Mesenchymal stem cell (in vitro differentiated cells and primary cell): Measurements from ENCODE around the gene TREX2.

Experiments
- DNase-seq: peaks from one replicate; pipeline ENCODE4 v3.0.0-alpha.2; 2013
- H2AFZ ChIP-seq: one replicate; pipeline ENCODE4 v1.6.1; 2013; ENCODE audit warnings: low read depth, mild to moderate bottlenecking, control low read depth, inconsistent platforms, low read length, moderate library complexity
- H2AK5ac ChIP-seq: 2 replicates; pipeline ENCODE4 v1.6.1; 2013; ENCODE audit warnings: low read length, moderate library complexity, mild to moderate bottlenecking, inconsistent platforms; ENCODE audit not compliant: severe bottlenecking
- H2BK120ac ChIP-seq: one replicate; pipeline ENCODE4 v1.6.1; 2013; ENCODE audit warnings: low read depth, mild to moderate bottlenecking, inconsistent platforms, low read length, moderate library complexity
- H2BK12ac ChIP-seq, 2 experiments: one replicate each; pipeline ENCODE4 v1.6.1; 2013; ENCODE audit warnings: inconsistent platforms in 2 of 2, low read length in 2 of 2, mild to moderate bottlenecking in 2 of 2, moderate library complexity in 2 of 2, control low read depth in 1 of 2
- H2BK15ac ChIP-seq: one replicate; pipeline ENCODE4 v1.6.1; 2013; ENCODE audit warnings: mild to moderate bottlenecking, low read depth, inconsistent platforms; ENCODE audit not compliant: poor library complexity, severe bottlenecking
- H2BK5ac ChIP-seq: 2 replicates; pipeline ENCODE4 v1.6.1; 2013; ENCODE audit warnings: low read depth, mild to moderate bottlenecking, low read length, control low read depth, inconsistent platforms; ENCODE audit not compliant: poor library complexity, severe bottlenecking
- H3K14ac ChIP-seq, 2 experiments: one replicate each; pipeline ENCODE4 v1.6.1; 2013; ENCODE audit warnings: inconsistent platforms in 2 of 2, low read length in 2 of 2, control low read depth in 1 of 2, mild to moderate bottlenecking in 1 of 2, moderate library complexity in 1 of 2
- H3K18ac ChIP-seq, 2 experiments: one replicate each; pipeline ENCODE4 v1.6.1; 2013; ENCODE audit warnings: inconsistent platforms in 2 of 2, low read length in 2 of 2, control low read depth in 1 of 2, low read depth in 1 of 2, mild to moderate bottlenecking in 1 of 2
- H3K23ac ChIP-seq, 2 experiments: one replicate each; pipeline ENCODE4 v1.6.1; 2013; ENCODE audit warnings: inconsistent platforms in 2 of 2, low read length in 2 of 2, mild to moderate bottlenecking in 2 of 2, moderate library complexity in 2 of 2, control low read depth in 1 of 2
- H3K27ac ChIP-seq: 2 replicates; pipeline ENCODE4 v1.5.1; 2013; ENCODE audit warnings: mild to moderate bottlenecking, moderate library complexity, low read length, control low read depth, inconsistent platforms; ENCODE audit not compliant: poor library complexity, severe bottlenecking
- H3K27me3 ChIP-seq, 2 experiments: 2 replicates each; pipeline versions ENCODE4 v1.6.1 to v1.7.0; 2013; ENCODE audit warnings: low read length in 2 of 2, mild to moderate bottlenecking in 2 of 2, moderate library complexity in 2 of 2, control low read depth in 1 of 2, inconsistent platforms in 1 of 2; ENCODE audit not compliant: control insufficient read depth in 1 of 2, insufficient read depth in 1 of 2
- H3K36me3 ChIP-seq, 2 experiments: 2 replicates each; pipeline versions ENCODE4 v1.6.1 to v1.7.0; 2013; ENCODE audit warnings: low read length in 2 of 2, control low read depth in 1 of 2, inconsistent platforms in 1 of 2, low read depth in 1 of 2, mild to moderate bottlenecking in 1 of 2; ENCODE audit not compliant: insufficient read depth in 2 of 2, control insufficient read depth in 1 of 2
- H3K4ac ChIP-seq, 2 experiments: one replicate each; pipeline ENCODE4 v1.6.1; 2013; ENCODE audit warnings: inconsistent platforms in 2 of 2, low read length in 2 of 2, mild to moderate bottlenecking in 2 of 2, moderate library complexity in 2 of 2, control low read depth in 1 of 2, low read depth in 1 of 2
- H3K4me1 ChIP-seq: 2 replicates; pipeline ENCODE4 v1.6.1; 2013; ENCODE audit warnings: low read depth, low read length, control low read depth; ENCODE audit not compliant: control insufficient read depth, insufficient read depth
- H3K4me2 ChIP-seq: 2 replicates; pipeline ENCODE4 v1.6.1; 2013; ENCODE audit warnings: low read length, mild to moderate bottlenecking, inconsistent platforms; ENCODE audit not compliant: poor library complexity, severe bottlenecking
- H3K4me3 ChIP-seq, 2 experiments: 2 replicates each; pipeline versions ENCODE4 v1.5.1 to v1.7.0; 2013; ENCODE audit warnings: low read length in 2 of 2, mild to moderate bottlenecking in 2 of 2, control low read depth in 1 of 2, low read depth in 1 of 2; ENCODE audit not compliant: insufficient read depth in 1 of 2
- H3K79me1 ChIP-seq: replicated peaks from 2 replicates; pipeline ENCODE4 v1.6.1; 2013; ENCODE audit warnings: mild to moderate bottlenecking, control low read depth, low read length, inconsistent platforms; ENCODE audit not compliant: poor library complexity, severe bottlenecking
- H3K9ac ChIP-seq: 2 replicates; pipeline ENCODE4 v1.7.0; 2013; ENCODE audit warnings: mild to moderate bottlenecking, low read length, moderate library complexity
- H3K9me3 ChIP-seq: 2 replicates; pipeline ENCODE4 v1.7.0; 2013; ENCODE audit warnings: mild to moderate bottlenecking, low read length; ENCODE audit not compliant: control insufficient read depth
- H4K8ac ChIP-seq: one replicate; pipeline ENCODE4 v1.6.1; 2013; ENCODE audit warnings: inconsistent platforms, mild to moderate bottlenecking, low read length, moderate library complexity
- H4K91ac ChIP-seq: one replicate; pipeline ENCODE4 v1.6.1; 2013; ENCODE audit warnings: mild to moderate bottlenecking, low read length, inconsistent platforms
- WGBS: methylation state at CpG from one replicate; pipeline ENCODE4 v1.1.7; 2013; ENCODE audit warnings: mixed read lengths; 5-methylcytosine and 5-hydroxymethylcytosine counted together

TREX2 gene

GRCh38 chrX:153413731-153414130, 32.1 kb downstream of the TREX2 start:
- H3K27me3 ChIP-seq, result peaks cover 31 to 74% of the 10 kb centered on the region in 2 experiments
- no peak overlapping the region for H2BK12ac ChIP-seq
- H3K9me3 ChIP-seq, result no peaks in the 10 kb centered on the region
- peaks cover 2% of the 10 kb centered on the region for H3K4me1 ChIP-seq
- H2AK5ac ChIP-seq, result no peak overlapping the region
- H2BK5ac ChIP-seq, result no peak overlapping the region
- 85% methylated on average over 3 of the region's 11 CpGs for WGBS
- no peak overlapping the region for H3K4me3 ChIP-seq
- no peak overlapping the region for H3K27ac ChIP-seq
- no peaks in the 10 kb centered on the region for H3K79me1 ChIP-seq
- H3K18ac ChIP-seq, result no peak overlapping the region
- H2AFZ ChIP-seq, result no peak overlapping the region
- H3K4me2 ChIP-seq, result no peak overlapping the region
- no peak overlapping the region for H4K91ac ChIP-seq
- H3K4ac ChIP-seq, result no peak overlapping the region
- H2BK120ac ChIP-seq, result no peak overlapping the region
- H2BK15ac ChIP-seq, result no peak overlapping the region
- H3K14ac ChIP-seq, result no peak overlapping the region
- no peak overlapping the region for H4K8ac ChIP-seq
- no peak overlapping the region for H3K9ac ChIP-seq
- H3K23ac ChIP-seq, result no peak overlapping the region
- H3K36me3 ChIP-seq, result no peaks in the 10 kb centered on the region
- no peak for DNase-seq

GRCh38 chrX:153412746-153413720, 32.8 kb downstream of the TREX2 start:
- no peak overlapping the region for H2AFZ ChIP-seq
- no peak overlapping the region for H3K9ac ChIP-seq
- no peak overlapping the region for H3K4ac ChIP-seq
- no peak overlapping the region for H2BK5ac ChIP-seq
- no peak overlapping the region for H2BK120ac ChIP-seq
- no peaks in the 10 kb centered on the region for H3K9me3 ChIP-seq
- H2AK5ac ChIP-seq, result no peak overlapping the region
- H3K4me3 ChIP-seq, result no peak overlapping the region
- H3K14ac ChIP-seq, result no peak overlapping the region
- H3K18ac ChIP-seq, result no peak overlapping the region
- no peak overlapping the region for H4K91ac ChIP-seq
- H2BK12ac ChIP-seq, result no peak overlapping the region
- no peak overlapping the region for H4K8ac ChIP-seq
- H3K79me1 ChIP-seq, result no peaks in the 10 kb centered on the region
- H3K4me2 ChIP-seq, result no peak overlapping the region
- H3K27ac ChIP-seq, result no peak overlapping the region
- H3K23ac ChIP-seq, result no peak overlapping the region
- H3K4me1 ChIP-seq, result no peaks in the 10 kb centered on the region
- no peak overlapping the region for H2BK15ac ChIP-seq
- 89% methylated on average over 21 of the region's 23 CpGs for WGBS
- H3K27me3 ChIP-seq, result peaks cover 25 to 68% of the 10 kb centered on the region in 2 experiments
- no peaks in the 10 kb centered on the region for H3K36me3 ChIP-seq
- peak; percentile 11 for DNase-seq

DNA sequence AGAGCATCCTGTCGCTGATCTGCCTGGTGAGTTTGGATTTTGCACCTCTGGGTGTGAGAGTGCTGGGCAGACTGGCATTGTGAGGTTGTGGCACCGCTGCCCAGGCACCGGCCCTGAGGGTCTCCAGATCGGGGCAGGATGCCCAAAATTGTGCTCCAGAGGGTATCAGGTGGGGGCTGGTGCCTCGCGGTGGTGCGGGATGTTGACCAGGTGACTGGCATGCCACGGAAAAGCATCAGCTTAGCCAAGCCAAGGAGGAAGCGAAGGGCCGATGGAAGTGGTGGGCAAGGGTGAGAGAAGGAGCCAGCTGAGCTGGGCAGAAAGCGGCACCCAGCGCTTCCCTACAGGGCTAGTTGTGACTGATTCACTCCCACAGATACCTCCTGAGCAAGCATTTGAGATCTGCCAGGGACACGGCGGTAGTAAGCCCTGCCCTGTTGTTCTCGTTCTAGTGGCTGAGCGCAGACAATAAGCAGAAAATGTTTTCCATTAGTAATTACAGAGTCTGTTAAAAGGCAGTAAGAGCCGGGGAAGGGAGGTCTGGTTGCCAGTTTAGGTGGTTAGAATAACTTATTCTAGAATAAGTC, 33.8 kb downstream of the TREX2 start:
- Histone ChIP-seq H2BK120ac (no peak overlapping the region), H2BK5ac (no peak overlapping the region), H3K27me3 (peaks cover 21 to 67% of the 10 kb centered on the region in 2 experiments), H4K8ac (no peak overlapping the region), H3K9ac (no peak overlapping the region), H3K4me2 (no peak overlapping the region), H3K4me3 (no peak overlapping the region), H2BK12ac (no peak overlapping the region), H3K9me3 (no peaks in the 10 kb centered on the region), H3K4me1 (no peaks in the 10 kb centered on the region), H2BK15ac (no peak overlapping the region), H3K36me3 (no peaks in the 10 kb centered on the region), H3K23ac (no peak overlapping the region), H3K27ac (no peak overlapping the region), H3K4ac (no peak overlapping the region), H2AFZ (no peak overlapping the region), H4K91ac (no peak overlapping the region), H2AK5ac (no peak overlapping the region), H3K79me1 (no peaks in the 10 kb centered on the region), H3K18ac (no peak overlapping the region), H3K14ac (no peak overlapping the region)
- no peak for DNase-seq
- WGBS, result 64% methylated on average over 12 of the region's 17 CpGs

DNA sequence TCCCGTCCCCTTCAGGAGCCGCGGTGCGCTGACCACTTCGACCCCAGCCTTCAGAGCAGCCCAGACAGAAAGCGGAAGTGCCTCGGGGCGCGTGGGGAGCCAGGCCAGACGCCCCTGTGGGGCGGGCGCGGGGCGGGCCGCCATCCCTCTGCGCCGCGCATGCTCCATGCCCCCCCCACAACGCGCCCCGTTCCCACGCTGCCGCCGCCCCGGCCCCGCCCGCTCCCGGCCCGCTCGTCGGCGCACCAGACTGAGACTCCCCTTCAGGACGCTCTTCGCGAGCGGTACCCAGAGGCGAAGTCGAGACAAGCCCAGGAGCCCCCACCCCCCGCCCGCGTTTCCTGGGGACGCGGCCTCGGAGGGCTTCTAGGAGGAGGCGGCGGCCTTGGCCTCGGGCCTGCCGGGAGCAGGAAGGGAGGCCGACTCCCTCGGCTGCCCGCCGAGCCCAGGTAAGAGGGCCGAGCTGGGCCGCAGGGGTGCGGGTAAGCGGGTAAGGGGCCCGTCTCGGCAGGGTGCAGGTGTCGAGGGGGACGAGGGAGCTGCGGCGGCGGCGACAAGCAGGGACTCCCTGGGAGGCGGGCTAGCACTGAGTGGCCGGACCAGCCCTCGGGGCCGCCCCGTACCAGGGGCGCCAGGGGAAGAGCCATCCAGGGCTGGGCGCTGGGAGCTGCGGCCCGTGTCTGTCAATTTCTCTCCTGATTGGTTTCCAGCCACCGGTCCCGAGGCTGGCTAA, 34.4 kb downstream of the TREX2 start, which contains the start of gene ZFP92:
Gene ZFP92, plus strand, starts transcription at position 218 of the 733 bp plus-strand sequence. CDS start 6,851 bp downstream, outside the sequence.
- Histone ChIP-seq H3K36me3 (no peaks in the 10 kb centered on the region), H2AFZ (no peak within 1 kb of the TSS), H4K91ac (no peak within 1 kb of the TSS), H2BK15ac (no peak within 1 kb of the TSS), H3K9ac (no peak within 1 kb of the TSS), H3K23ac (no peak within 1 kb of the TSS), H3K4me1 (no peaks in the 10 kb centered on the region), H3K18ac (peak within 1 kb of the TSS in 1 of 2 experiments; percentile 24), H3K9me3 (no peaks in the 10 kb centered on the region), H3K14ac (peak within 1 kb of the TSS in 1 of 2 experiments; percentile 60), H4K8ac (peak within 1 kb of the TSS; percentile 6), H3K79me1 (no peaks in the 10 kb centered on the region), H2AK5ac (no peak within 1 kb of the TSS), H3K4me2 (no peak within 1 kb of the TSS), H3K4me3 (no peak within 1 kb of the TSS), H3K27me3 (peaks cover 21 to 67% of the 10 kb centered on the region in 2 experiments), H3K4ac (peak within 1 kb of the TSS in 1 of 2 experiments; percentile 10), H2BK12ac (no peak within 1 kb of the TSS), H2BK120ac (no peak within 1 kb of the TSS), H2BK5ac (no peak within 1 kb of the TSS), H3K27ac (no peak within 1 kb of the TSS)
- WGBS, result 3% methylated on average over 21 of the region's 75 CpGs
- peak; percentile 14 for DNase-seq
